Epithelial cell of prostate (primary cell): Measurements from ENCODE around the gene OAS3.
A peak's percentile ranks its signal among the peaks of the same experiment; 100 is the strongest.
"Not testable (repeated sequence)": the region's sequence is repeated elsewhere in the genome, so short reads cannot be mapped to it uniquely, and the experiment has no call there.

ENCODE experiments used
- DNase-seq: peaks from one replicate; pipeline ENCODE4 v3.0.0-alpha.2; 2011; ENCODE audit warnings: low read depth, low spot score
- H3K27ac ChIP-seq: fragments of 450-650 bp; 2 replicates; pipeline ENCODE4 v1.5.1; 2017; ENCODE audit warnings: mild to moderate bottlenecking

Gene OAS3, protein sequence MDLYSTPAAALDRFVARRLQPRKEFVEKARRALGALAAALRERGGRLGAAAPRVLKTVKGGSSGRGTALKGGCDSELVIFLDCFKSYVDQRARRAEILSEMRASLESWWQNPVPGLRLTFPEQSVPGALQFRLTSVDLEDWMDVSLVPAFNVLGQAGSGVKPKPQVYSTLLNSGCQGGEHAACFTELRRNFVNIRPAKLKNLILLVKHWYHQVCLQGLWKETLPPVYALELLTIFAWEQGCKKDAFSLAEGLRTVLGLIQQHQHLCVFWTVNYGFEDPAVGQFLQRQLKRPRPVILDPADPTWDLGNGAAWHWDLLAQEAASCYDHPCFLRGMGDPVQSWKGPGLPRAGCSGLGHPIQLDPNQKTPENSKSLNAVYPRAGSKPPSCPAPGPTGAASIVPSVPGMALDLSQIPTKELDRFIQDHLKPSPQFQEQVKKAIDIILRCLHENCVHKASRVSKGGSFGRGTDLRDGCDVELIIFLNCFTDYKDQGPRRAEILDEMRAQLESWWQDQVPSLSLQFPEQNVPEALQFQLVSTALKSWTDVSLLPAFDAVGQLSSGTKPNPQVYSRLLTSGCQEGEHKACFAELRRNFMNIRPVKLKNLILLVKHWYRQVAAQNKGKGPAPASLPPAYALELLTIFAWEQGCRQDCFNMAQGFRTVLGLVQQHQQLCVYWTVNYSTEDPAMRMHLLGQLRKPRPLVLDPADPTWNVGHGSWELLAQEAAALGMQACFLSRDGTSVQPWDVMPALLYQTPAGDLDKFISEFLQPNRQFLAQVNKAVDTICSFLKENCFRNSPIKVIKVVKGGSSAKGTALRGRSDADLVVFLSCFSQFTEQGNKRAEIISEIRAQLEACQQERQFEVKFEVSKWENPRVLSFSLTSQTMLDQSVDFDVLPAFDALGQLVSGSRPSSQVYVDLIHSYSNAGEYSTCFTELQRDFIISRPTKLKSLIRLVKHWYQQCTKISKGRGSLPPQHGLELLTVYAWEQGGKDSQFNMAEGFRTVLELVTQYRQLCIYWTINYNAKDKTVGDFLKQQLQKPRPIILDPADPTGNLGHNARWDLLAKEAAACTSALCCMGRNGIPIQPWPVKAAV

DNA sequence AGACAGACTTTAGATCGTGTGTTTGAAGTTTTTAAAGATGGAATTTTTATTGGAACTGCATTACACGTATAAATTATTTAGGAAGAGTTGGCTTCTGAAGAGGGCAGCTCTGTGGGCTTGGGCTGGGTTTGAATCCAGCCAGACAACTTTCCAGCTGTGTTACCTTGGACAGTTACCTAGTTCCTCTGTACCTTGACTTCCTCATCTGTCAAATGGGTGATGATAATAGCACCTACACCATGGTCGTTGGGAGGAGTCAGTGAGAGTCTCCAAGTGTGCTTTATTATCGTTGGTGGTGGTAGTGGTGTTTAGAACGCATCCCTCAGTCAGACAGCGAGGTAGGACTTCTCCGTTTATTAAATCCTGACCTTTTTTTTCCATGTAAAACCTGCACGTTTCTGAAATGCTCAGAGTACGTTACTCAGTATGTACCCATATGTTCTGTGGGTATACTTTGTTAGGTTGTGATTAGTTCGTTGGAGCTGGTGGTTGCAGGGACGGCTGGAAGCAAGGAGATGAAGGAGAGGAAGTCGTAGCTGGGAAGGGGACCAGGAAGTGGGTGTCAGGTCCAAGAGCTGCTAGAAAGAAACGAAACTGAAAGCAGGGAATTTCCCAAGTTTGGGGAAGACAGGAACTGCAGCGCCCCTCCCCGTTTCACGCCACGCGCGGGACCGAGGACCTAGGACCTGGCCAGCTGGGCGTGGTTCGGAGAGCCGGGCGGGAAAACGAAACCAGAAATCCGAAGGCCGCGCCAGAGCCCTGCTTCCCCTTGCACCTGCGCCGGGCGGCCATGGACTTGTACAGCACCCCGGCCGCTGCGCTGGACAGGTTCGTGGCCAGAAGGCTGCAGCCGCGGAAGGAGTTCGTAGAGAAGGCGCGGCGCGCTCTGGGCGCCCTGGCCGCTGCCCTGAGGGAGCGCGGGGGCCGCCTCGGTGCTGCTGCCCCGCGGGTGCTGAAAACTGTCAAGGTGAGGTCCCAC, at the start of gene OAS3:
Gene OAS3 (plus strand): TSS at position 734 of the 979 bp plus-strand sequence. CDS start 57 bp downstream, at position 791.
- DNase-seq, result peak; percentile 33
- H3K27ac ChIP-seq, result peak within 1 kb of the TSS; percentile 92

DNA sequence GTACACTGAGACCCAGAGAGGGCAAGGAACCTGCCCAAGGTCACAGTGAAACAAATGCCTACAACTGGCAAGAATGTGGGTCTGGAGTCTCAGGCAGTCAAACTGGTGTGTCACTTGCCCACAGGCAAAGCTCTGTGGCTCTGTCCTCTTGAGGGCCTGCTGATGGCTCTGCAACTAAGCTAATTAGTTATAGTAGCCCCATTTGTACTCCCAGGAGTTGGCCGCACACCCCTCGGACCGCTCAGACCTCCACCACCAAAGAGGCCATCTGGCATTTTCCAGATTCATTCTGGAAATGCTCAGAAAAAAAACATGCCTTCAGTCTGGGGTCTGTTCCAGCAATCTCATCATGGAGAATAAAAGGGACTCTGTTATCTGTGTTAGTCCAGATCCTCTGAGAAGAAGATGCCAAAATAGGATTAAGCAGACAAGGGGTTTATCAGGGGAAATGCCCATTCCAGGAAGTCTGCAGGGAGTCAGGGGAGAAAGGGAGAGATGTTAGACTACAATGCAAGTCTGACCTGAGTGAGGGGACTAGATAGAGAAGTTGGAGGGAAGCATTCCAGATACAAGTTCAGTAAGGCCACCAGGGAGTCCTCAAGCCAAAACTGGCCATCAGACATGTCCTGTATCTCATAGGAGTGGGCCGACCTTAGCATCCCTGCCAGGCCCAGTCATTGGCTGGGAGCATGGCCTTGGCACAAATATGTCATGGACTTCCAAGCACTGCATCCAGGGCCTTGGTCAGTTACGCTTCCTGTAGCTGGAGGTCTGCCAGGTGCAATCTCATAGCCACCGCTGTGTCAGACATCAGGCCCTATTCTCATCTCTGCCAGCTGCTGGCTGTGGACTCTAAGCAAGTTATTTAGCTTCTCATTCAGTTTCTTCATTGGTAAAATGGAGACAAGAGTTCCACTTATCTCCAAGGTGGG, 46.9 kb upstream of the OAS3 start:
- DNase-seq, result no peak
- no peak overlapping the region for H3K27ac ChIP-seq

DNA sequence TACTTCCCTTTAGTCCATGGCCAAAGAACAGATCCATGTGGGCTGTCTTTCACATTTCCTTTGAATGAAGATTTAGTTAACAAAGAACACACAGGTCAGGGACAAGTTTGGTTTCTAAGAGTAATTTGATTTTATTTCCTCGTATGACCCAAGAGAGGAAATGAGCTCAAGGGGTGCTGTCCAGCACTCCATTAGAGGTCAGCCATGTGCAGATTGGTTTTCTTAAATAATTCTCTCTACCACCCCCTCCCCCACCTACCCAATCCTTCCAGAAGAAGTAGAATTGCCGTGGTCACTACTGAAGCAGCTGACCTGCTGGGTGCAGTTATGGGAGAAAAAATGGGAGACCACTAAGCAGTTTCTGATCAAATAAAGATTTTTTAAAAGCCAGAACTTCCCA, 45.4 kb upstream of the OAS3 start:
- no peak for DNase-seq
- no peak overlapping the region for H3K27ac ChIP-seq

DNA sequence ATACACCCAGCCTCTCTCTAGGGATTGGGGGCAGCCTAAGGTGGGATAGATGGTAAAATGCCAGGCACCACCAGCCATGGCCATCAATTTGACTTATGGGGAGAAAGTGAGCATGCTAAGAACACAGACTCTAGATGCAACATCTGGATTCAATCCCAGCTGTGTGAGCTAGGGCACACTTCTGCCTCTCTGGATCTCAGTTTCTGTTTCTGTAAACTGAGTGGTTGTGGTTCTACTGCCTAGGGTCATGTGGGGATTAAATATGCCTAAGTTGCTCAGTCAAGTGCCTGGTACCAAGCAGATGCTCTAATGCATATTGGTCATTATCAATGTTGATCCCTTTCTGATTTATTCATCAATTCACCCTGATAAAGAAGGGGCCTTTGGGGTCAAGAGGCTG, 44.1 kb upstream of the OAS3 start:
- DNase-seq, result no peak
- H3K27ac ChIP-seq, result no peak overlapping the region

DNA sequence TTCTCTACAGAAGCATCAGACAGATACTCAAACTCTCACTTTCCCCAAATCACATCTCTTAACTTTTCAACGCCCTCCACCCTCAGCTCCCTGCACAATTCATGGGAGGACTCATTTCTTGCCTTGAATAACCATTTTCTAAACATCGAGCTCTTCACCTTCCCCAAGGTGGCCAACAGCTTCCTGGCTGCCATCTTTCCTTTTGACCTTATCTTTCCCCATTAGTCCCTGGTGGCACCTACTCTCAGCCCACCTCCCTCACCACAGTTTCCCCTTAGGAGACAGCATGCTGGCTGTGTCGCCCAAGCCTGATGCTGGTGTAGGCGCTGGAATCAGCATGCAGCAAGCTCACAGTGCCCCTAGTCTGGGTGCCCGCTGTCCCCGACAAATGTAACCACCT, 39.9 kb upstream of the OAS3 start:
- no peak for DNase-seq
- H3K27ac ChIP-seq, result no peak overlapping the region

DNA sequence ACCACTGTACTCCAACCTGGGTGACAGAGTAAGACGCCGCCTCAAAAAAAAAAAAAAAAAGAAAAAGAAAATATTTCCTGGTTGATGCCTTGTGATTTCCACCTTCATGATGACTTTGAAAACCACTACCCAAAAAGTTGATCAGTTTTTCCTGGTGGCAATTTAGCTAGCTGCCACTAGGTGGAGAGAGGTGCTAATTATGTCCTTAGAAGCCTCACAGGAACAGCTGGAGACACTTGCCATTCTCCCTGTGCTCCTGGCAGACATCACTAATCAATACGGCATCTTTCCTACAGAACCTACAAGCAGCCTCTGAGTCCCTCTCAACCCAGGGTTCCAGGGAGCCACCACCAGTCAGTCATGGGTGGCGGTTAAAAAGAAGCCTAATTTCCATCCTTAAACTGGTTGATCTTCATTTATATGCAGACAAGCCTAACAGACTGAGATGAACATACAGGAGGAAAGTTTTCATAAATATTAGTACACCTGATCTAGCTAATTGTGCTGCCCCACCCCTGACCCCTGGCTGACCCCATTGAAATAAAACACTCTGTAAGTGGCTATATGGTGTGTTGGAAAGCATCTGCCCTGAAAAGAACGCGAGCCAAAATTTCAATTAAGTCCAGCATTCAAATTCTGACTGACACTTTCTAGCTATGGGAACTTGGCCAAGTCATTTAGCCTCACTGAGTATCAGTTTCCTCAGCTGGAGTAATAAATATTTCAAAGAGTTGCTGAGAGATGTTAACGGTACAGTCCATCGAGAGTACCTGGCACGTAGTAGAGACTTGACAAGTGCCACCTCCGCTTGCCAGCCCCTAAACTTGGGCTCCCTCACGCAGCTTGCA, 37.8 kb upstream of the OAS3 start:
- DNase-seq, result no peak

DNA sequence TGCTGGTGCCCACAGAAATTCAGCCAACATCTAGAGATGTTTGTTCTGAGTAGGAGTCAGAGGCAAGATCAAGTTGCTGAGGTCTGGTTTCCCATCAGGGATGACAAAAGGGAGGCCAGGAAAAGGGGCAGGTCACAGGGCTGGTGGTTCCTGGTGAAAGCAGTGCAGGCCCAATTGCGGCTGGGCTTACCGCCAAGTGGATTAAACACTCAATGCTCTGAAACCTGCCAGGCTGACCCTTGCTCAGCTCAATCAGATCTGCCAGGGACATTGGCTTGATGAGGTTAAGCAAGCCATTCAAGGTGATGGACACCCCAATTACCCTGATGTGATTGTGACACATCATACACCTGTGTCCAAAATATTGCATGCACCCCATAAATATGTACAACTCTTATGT, 37.0 kb upstream of the OAS3 start:
- DNase-seq, result no peak
- H3K27ac ChIP-seq, result no peak overlapping the region

More for the DNA sequence above, 37.8 kb upstream of the OAS3 start:
- H3K27ac ChIP-seq, result no peak overlapping the region

DNA sequence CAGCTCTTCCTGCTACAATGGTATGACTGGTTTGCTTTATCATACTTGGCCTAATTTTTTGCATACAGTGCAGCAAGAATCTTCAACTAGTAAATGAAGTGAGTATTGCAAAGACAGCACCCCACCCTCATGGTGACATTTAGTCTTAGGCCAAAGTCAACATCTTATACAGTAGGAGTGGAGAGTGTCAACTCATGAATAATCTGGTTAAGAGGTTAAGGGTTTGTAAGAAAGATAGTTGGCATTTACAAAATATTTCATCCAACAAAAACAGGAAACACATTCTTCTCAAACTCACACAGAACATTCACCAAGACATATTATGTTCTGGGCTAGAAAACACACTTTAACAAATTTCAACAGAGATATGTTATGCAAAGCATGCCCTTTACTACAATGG, 33.7 kb upstream of the OAS3 start:
- DNase-seq, result no peak
- no peak overlapping the region for H3K27ac ChIP-seq

DNA sequence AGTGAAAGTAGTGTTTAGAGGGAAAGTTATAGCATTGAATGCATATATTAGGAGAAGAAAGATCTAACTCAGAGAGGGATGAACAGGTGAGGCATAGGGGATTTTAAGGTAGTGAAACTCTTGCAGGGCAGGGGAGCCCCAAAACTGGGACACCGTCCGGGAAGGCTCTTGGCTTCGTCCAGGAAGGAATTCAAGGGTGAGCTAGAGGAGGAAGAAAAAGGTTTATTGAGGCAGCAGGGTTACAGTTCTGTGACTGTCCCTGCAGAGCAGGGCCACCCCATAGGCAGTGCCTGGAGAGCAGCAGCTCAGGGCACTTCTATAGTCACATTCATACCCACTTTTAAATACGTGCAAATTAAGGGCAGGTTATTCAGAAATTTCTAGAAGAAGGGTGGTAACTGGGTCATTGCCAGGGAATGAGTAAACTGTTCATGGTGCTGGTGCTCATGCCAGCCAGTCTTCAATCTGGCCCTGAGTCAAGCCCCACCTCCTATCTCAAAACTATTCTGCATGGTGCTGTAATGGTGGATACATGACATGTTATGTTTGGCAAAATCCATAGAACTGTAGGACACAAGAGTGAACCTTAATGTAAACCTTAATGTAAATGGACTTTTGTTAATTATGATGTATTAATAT, 32.7 kb upstream of the OAS3 start:
- H3K27ac ChIP-seq, result no peak overlapping the region
- no peak for DNase-seq

DNA sequence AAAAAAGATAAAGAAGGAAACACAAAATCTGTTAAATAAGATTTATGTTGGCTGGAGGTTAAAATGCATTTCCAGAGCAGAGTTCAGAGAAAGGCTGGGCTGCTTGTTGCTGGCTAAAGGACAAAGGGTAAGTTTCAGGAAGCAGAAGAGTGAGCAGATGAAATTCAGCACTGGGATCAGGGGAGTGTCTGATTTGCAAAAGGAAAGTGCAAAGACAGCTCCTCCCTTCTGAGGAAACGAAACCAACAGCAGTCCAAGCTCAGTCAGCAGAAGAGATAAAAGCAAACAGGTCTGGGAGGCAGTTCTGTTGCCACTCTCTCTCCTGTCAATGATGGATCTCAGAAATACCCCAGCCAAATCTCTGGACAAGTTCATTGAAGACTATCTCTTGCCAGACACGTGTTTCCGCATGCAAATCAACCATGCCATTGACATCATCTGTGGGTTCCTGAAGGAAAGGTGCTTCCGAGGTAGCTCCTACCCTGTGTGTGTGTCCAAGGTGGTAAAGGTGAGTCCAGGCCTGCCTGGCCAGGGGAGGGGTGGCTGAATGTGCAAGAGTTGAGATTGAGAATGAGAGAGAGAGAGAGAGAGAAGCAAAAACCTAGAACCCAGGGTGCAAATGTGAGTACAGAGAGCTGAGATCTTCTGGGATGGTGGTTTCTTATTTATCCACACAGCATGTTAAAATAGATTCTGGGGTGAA, 31.4 kb upstream of the OAS3 start, which contains the start of gene OAS1:
Gene OAS1 (plus strand): TSS at position 251 of the 703 bp plus-strand sequence. CDS start 78 bp downstream, at position 329.
- DNase-seq, result peak; percentile 60
- H3K27ac ChIP-seq, result peak within 1 kb of the TSS; percentile 53

DNA sequence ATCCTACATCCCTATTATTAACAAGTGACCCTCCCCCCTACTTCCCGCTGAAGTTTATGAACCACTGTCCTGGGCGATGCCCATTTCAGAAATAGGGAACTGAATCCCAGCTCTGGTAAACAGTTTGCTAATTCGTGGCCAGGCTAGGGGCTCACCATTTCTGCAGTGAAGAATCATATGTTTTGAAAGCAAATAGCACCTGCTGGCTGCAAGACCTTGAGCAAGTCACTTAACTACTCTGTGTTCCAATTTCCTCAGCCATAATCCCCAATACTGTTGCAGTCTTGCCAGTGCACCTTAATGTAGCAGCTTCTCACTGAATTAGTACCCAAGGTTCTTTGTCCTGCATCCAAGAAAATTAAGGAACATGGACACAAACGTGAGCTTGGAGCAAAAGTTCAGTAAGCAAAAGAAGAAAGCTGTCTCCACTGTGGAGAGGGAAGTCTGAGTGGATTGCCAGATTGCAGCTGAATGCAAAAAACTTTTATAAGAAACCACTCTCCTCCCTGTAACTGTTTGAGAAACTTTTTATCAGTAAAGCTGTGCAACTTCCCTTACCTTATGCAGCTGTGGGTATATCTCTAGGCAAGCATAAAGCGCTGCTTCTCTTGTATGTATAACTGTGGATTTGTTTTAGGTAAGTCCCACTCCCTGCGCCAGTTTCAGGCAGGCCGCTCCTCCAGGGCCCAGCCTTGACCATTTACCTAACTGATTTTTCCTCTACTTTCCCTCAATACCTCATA, 30.7 kb upstream of the OAS3 start:
- DNase-seq, result no peak
- H3K27ac ChIP-seq, result peak overlapping the region; percentile 53

DNA sequence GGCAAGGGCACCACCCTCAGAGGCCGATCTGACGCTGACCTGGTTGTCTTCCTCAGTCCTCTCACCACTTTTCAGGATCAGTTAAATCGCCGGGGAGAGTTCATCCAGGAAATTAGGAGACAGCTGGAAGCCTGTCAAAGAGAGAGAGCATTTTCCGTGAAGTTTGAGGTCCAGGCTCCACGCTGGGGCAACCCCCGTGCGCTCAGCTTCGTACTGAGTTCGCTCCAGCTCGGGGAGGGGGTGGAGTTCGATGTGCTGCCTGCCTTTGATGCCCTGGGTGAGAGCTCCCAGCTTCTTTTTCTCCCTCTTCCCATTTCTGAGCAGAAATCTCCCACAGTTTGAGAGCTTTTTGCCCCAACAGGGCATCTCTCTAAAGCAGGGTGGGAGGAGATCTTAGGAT, 29.7 kb upstream of the OAS3 start:
- H3K27ac ChIP-seq, result no peak overlapping the region
- DNase-seq, result no peak

DNA sequence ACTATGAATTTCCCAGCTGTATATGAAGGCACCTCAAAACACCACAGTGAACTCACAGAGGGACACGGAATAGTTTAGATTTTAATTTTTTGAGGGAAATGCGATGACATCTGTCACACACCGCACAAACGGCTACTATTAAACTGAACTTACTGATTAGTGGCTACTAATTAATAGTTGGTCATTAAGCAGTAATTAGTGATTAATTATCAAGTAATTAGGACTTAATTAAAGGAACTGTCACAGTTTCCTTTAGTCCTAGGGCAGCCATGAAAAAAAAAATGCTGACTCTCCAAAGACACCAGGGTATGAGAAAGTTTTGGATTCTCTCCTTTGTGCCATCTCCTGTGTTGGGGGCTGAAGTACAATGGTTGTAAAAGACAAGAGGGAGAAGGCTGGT, 28.6 kb upstream of the OAS3 start:
- no peak for DNase-seq
- H3K27ac ChIP-seq, result no peak overlapping the region

DNA sequence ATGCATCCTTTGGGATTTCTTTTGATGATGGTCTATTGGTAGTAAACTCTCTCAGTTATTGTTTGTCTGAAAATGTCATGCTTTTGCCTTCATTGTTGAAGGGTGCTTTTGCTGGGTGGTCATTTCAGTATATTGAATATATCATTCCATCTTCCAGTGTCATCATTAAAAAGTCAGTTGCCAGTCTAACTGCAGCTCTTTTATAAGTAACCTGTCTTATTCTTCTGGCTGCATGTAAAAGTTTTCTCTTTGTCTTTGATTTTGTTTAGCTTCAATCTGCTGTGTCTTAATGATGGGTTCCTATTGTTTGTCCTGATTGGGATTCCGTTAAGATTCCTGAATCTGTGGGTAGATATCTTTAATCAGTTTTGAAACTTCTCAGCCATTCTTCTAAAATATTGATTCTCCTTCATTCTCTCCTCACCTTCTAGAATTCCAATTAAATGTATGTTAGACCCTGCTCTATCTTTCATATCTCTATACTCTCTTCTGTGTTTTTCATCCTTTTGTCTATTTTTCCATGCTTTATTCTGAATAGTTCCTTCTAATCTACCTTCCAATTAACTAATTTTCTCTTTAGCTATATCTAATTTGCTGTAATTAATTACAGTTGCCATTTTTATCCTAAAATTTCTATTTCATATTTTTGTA, 25.1 kb upstream of the OAS3 start:
- H3K27ac ChIP-seq, result no peak overlapping the region
- no peak for DNase-seq

DNA sequence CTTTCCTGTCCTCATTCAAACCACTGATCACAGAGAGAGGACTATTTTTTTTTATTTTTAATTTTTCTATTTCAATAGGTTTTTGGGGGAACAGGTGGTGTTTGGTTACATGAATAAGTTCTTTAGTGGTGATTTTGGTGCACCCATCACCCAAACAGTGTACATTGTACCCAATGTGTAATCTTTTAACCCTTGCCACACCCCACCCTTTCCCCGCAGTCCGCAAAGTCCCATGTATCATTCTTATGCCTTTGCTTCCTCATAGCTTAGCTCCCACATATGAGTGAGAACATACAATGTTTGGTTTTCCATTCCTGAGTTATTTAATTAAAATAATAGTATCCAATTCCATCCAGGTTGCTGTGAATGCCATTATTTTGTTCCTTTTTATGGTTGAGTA, 24.4 kb upstream of the OAS3 start:
- H3K27ac ChIP-seq, DNase-seq: not testable (repeated sequence)
